Measurements from ENCODE around the gene NSMCE3.
"Not testable (repeated sequence)": the region's sequence is repeated elsewhere in the genome, so short reads cannot be mapped to it uniquely, and the experiment has no call there.

Gene NSMCE3

GRCh38 chr15:29268706-29269484 lies 727 bp downstream of the NSMCE3 start:
- DNase-seq = peak; percentile 58 to 64

- no peak for DNase-seq
Observed at GRCh38 chr15:29266052-29266582, 3.5 kb downstream of the NSMCE3 start.

GRCh38 chr15:29263289-29263688 lies 6.3 kb downstream of the NSMCE3 start:
- no peak for DNase-seq

- peak in 1 of 2 donors; percentile 5 for DNase-seq
Observed at GRCh38 chr15:29262738-29263137, 6.9 kb downstream of the NSMCE3 start.

GRCh38 chr15:29260896-29261295 lies 8.7 kb downstream of the NSMCE3 start:
- DNase-seq = no peak

GRCh38 chr15:29259233-29259632 lies 10.4 kb downstream of the NSMCE3 start:
- DNase-seq = no peak

GRCh38 chr15:29252234-29252633 lies 17.4 kb downstream of the NSMCE3 start:
- DNase-seq = no peak

GRCh38 chr15:29244544-29244943 lies 25.1 kb downstream of the NSMCE3 start:
- no peak for DNase-seq

- no peak for DNase-seq
Observed at GRCh38 chr15:29244123-29244522, 25.5 kb downstream of the NSMCE3 start.

GRCh38 chr15:29242456-29243242 lies 27.0 kb downstream of the NSMCE3 start:
- DNase-seq = no peak

- DNase-seq = no peak
Observed at GRCh38 chr15:29241207-29241606, 28.4 kb downstream of the NSMCE3 start.

- DNase-seq = no peak
Observed at GRCh38 chr15:29239395-29239794, 30.2 kb downstream of the NSMCE3 start.

GRCh38 chr15:29233566-29233965 lies 36.1 kb downstream of the NSMCE3 start:
- DNase-seq = no peak

- DNase-seq = no peak
Observed at GRCh38 chr15:29226436-29227208, 43.0 kb downstream of the NSMCE3 start.

GRCh38 chr15:29225534-29226234 lies 43.9 kb downstream of the NSMCE3 start:
- no peak for DNase-seq

- not testable (repeated sequence) for DNase-seq
Observed at GRCh38 chr15:29224987-29225363, 44.6 kb downstream of the NSMCE3 start.

- not testable (repeated sequence) for DNase-seq
Observed at GRCh38 chr15:29224235-29224986, 45.2 kb downstream of the NSMCE3 start.

GRCh38 chr15:29223640-29224039 lies 46.0 kb downstream of the NSMCE3 start:
- no peak for DNase-seq

GRCh38 chr15:29222129-29222853 lies 47.3 kb downstream of the NSMCE3 start:
- no peak for DNase-seq

- no peak for DNase-seq
Observed at GRCh38 chr15:29220852-29221251, 48.8 kb downstream of the NSMCE3 start.

- no peak for DNase-seq
Observed at GRCh38 chr15:29216955-29217354, 52.7 kb downstream of the NSMCE3 start.

Measured in CD4-positive, alpha-beta T cell treated with Interleukin-1 beta for 1 hour (primary cell).